Measurements from ENCODE around the gene PRPS1. TPM values are rescaled to one million over a fixed set of nuclear protein-coding genes. Genes with fewer than 3 reads are reported as not detected.
A peak's percentile ranks its signal among the peaks of the same experiment; 100 is the strongest.
"Not testable (repeated sequence)": the region's sequence is repeated elsewhere in the genome, so short reads cannot be mapped to it uniquely, and the experiment has no call there.

The PRPS1 gene
- polyA plus RNA-seq, 3 donors, result 44.9 to 51.2 (median 51.0) TPM

DNA sequence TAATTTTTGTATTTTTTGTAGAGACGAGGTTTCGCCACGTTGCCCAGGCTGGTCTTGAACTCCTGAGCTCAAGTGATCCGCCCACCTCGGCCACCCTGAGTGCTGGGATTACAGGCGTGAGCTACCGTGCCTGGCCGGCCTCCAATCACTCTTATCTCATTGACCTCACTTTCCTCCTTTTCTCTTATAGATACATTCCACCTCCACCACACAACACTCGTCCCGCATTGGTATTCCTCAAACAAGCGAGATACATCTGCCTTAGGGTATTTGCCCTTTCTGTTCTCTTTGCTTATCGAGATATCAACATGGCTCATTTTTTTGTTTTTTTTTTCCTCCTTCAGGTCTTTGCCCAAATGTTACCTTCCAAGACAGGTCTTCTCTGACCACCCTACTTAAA, 1.8 kb upstream of the PRPS1 start:
- DNase-seq, result no peak

DNA sequence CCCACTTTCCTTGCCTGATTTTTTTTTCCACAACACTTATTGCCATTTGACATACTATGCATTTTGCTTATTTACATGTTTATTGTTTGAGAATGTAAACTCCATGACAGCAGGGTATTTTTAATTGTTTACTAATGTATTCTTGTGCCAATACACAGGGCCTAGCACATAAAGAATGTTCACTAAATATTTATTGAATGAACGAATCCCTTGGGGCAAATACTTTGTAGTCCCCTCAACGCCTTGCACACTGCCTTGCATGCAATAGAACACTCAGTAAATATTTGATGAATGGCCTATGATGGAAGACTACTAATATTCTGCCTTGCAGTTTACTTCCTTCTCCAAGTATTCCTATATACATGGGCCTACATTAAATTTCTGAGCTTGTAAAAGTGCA, 1.4 kb upstream of the PRPS1 start:
- no peak for DNase-seq

DNA sequence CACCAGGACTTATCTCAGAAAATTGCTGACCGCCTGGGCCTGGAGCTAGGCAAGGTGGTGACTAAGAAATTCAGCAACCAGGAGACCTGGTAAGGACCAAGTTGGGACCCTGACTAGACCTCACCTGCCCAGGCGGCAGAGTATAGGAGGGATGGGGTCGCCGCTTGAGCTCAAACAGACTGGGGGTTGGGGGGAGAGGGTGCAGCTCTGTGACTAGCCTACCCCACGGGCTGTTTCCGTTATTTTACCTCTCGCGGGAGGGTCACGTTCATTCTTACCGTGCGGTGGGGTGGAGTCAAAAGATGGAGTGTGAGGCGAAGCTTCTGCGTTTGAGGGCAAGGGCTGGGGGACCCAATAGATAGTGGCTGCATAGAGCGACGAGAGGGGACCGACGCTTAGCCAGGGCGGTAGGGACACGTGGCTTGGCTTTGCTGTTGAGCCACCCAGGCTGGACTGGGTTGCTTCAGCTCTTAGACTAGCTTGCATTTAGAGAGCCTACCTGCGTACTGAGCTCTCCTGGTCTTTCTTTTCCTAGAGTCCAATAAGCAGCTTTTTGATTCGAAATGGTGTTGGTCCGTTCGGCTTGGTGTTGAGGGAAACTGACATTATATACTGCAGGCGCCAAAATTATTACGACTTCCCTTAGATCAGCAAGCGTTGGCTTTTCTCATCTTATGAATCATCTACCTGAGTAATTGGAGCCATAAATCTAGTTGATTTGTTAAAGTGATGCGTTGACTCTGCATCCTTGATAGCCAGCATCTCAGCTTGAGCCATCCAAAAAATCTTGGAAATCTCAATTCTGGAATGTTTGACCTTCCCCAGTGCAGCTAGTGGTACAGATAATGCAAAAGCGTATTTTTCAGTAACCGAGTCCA, 591 bp downstream of the PRPS1 start:
- no peak for DNase-seq

DNA sequence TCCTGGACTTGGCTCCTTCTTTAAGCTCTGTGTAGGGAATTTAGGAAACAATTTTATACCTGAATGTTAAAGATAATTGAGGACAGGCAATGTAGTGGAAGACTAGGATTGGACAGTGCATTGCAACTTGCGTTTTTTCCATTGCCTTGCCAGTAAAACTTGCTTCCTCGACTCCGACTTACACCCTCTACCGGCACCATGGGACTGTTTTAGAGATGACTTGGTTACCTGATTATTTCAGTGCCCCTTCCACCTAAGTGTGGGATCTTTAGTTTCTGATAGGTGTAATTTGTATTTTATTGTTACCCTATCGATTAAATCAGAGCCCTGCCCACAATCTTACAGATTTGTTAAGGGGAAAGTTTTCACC, 1.2 kb downstream of the PRPS1 start:
- DNase-seq, result no peak

DNA sequence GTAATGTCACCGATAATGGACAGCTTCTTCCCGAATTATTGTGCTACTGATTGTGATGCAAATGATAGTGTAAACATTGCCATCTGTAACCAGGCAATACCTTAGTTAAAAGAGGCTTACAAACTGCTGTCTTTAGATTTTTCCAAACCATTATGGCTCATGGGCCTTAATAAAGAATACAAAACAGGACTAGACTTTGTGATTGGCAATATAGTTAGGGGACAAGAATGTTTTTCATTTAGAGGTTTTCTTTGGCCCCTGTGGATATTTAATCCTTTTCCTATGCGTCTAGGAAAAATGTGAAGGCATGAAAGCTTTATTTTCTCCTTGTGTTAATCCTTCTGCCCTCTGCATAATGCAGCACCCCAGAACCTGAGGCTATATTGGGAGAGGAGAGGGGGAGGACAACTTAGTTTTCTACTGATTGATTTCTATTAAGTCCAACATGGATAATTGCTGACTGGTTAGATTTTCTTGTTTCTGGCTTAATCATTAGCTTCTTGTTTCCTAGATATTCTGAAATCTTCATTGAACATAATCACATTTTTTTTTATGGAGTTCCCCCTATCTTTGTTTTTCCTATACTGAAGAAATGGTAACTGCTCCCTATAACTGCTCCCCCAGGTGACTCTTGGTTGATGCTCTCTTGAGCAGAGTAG, 1.9 kb downstream of the PRPS1 start:
- DNase-seq, result no peak

DNA sequence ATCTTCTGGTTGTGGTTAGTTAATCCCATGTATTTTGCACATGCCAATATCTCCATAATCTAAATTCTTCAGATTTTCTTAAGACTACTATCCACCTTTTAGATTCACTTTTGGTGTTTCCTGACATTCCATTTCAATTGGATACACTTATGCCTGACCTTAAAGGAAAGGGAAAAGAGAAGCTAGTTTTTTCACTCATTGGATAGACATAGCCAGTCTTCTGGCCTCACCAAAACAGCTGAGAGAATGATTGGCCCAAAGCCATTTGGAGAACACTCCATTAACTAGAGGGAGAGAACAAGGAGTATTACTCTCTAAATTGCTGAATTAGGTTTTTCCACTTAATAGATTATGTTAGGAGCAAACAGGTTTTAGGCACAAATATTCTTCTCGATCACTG, 4.0 kb downstream of the PRPS1 start:
- DNase-seq, result no peak

DNA sequence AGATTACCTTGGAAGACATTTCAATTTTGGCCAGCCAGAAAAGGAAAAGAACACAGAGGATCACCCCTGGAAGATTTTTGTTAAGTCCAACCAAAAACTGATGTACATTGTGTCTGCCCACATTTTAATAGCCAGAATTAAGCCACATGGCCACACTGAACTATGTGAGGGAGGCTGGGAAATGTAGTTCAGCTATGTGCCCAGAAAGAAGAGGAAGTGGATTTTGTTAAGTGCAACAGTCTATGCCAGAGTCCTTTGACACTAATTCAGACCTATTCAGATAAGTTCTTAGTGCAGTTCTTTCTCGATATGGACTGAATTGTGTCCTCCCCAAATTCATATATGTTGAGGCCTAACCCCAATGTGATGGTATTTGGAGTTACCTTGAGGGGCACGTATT, 18.4 kb downstream of the PRPS1 start:
- DNase-seq, result no peak

DNA sequence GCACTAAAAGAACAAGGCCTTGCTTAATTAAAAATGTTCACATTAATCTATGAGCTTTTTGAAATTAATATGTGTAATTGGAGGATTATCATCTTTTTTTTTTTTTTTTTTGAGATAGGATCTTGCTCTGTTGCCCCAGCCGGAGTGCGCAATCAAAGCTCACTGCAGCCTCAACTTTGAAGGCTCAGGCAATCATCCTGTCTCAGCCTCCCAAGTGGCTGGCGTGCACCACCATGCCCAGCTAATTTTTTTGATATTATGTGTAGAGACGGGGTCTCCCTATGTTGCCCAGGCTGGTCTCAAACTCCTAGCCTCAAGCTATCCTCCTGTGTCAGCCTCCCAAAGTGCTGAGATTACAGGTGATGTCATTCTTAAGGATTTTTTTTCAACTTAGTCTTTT, 20.0 kb downstream of the PRPS1 start:
- no peak for DNase-seq

DNA sequence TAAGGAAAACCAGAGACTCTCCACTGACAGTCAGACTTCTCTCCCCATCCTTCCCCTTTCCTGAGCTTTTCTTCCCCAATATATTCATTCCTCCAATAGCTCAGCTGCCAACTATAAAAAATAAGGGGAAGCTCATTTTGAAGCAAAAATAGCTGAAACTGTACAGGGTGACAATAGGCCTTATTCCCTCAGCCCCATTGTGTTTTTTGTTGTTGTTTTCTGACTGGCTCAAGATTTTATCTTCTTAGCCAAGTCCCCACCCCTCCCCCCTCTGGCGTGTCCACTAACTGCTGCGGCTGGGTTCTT, 26.2 kb downstream of the PRPS1 start:
- DNase-seq, result no peak

DNA sequence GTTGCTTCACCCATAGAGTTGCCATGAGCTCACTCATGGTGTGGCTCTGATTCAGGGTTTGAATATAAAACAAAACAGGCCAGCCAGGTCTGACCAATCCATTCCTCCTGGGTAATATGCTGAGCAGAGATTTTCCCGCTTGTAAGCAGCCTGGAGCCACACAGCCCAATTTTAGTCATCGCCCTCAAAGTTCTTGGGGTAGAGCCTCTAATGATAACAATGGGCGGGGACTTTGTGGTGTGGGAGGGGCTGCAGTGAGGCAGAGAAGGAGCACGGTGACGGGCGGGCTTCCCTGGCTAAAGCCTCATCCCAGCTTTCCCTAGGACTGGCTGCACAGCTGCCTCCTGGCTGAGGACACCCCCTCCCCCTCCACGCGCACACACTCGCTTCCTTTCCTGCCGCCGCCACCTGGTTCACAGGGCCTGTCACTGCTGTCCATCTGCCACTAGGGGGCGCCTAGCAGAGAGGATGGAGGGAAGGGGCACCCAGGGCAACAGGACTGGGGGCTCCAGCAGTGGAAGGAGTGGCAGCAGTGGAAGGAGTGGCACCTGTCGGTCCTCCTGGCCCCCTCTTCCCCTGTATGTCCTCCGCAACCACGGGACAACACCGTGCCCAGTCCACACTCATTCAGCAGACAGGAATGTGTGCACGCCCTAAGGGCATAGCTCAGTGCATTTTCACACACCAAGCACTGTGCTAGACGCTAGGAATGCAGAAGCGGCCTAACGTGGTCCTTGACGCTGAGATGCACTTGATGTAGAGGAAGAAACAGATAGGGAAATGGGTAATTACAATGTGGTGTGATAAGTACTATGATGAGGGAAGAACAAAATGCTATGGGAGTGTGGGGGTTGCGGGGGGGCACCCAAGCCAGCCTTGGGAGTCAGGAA, 26.8 kb downstream of the PRPS1 start:
- peak; percentile 48 for DNase-seq

DNA sequence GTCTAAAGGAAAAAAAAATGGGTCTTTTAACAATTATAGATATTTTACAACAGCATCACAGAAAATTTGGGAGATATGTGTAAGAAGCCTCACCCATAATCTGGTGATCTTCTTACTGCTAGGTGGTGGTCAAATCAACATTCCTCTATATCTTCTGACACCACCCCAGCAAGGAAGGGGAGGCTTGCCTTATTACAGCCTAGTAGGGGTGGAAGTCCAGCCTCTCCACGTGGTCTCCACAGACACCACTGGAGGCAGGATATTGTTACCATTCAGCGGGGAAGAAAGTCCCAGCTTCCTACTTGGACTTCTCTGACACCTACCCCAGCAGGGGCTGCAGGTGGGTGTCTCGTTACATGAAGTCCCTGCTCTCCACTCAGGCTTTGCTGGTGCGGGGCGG, 28.7 kb downstream of the PRPS1 start:
- no peak for DNase-seq

DNA sequence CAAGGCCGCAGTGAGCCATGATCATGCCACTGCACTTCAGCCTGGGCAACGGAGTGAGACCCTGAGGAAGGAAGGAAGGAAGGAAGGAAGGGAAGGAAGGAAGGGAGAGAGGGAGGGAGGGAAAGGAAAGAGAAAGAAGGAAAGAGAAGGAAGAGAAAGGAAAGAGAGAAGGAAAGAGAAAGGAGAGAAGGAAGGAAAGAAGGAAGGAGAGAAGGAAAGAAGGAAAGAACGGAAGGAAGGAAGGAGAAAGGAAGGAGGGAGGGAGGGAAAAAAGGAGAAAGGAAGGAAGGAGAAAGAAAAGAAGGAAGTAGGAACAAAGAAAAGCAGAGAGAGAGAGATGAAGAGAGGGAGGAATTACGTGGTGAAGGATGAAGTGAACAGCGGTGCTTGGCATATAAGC, 30.4 kb downstream of the PRPS1 start:
- DNase-seq, result no peak

DNA sequence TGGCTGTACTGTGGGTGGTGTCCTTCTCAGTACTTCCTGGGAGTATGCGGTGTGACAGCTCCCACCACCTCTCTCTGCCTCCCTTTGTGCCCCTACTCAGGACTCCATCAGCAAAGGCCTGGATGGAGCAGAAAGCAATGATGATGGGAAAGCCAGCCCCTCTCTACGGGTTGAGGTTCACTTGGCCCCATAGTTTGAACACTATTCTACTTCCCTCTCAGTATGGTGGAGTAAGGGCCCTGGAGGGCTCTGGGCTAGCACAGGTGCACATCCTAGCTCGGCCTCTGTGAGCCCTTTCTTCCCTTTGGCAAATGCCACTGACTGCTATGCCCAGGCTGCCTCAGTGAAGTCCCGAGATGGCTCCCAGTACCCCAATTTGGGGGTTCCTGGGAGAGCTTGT, 31.0 kb downstream of the PRPS1 start:
- DNase-seq, result no peak

DNA sequence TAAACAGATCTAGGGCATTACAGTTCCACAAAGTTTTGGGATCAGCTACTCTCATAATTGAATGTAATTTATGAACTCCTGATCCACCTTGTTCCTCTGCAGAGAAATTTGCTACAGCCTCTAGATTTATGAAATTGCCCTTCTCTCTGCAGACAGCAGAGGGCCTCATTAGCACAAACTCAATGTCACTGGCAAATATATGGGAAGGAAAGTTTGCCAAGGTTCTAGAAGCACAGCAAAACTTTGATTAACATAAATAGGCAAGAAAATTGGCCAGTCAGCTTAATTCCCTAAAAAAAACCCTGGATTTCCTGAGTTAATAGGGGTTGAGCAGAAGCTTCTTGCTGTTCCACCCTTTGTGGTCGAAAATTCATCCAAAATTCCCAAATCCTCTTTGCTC, 31.5 kb downstream of the PRPS1 start:
- DNase-seq, result no peak

DNA sequence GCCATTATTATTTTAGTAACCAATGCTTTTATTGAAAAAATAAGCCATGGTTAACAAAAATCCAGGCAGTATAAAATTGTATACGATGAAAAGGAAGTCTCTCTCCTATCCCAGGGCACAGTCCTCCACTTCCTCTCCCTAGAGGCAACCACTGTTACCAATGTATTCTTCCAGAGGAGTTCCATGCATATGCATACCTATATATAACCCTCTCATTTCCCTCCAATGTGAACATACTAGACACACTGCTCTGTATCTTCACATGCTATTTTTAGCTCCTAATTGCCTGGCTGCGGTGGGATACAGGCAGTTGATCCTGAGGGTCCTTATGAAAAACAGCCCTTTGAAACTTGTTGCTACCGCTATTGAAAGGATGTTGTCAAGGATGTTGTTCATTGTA, 33.8 kb downstream of the PRPS1 start:
- DNase-seq, result no peak

DNA sequence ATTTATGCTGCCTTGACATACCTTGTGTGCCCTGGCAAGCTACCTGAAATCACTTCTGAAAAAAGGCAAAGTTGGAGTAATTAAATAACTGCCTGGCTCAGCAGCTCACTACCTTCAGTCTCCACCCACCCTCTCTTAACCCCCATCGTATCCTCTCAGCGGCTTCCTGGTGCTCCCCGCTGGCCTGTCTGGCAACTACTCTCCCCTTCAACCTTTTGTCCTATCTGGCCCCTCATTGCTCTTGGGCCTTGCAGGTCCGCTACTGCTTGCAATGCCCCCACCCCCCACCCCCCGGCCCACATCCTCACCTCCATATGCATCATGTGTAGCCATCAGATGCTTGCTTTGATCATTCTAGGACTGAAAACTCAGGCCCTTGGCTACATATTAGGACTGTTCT, 34.5 kb downstream of the PRPS1 start:
- no peak for DNase-seq

DNA sequence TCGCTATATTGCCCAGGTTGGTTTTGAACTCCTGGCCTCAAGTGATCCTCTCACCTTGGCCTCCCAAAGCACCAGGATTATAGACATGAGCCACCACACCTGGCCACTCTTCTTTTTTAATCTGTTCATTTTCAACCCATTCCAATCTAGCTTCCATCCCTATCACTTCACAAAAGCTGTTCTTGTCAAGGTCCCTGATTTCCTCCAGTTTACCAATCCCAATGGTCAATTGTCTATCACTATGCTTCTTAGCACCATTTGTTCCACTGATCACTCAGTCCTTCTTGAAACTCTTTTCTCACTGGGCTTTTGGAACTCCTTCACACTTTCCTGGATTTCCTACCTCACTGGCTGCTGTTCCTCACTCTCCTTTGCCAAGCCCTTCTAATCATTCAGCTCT, 38.6 kb downstream of the PRPS1 start:
- no peak for DNase-seq

DNA sequence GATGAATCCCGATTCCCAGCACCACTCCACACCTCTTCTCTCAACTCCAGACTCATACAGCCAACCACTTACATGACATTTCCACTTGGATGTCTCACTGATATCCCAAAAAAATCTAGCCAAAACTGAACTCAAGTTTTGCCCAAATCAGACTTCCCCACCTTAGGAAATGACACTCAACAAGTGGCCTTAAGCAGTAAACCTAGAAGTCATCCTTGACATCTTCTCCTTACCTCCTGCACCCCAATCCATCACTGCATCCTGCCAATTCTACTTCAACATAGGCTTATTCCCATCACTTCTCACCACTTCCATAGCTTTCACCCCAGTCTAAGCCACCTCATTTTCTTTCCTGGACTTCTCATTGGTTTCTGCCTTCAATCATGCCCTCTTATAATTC, 39.1 kb downstream of the PRPS1 start:
- DNase-seq, result no peak

DNA sequence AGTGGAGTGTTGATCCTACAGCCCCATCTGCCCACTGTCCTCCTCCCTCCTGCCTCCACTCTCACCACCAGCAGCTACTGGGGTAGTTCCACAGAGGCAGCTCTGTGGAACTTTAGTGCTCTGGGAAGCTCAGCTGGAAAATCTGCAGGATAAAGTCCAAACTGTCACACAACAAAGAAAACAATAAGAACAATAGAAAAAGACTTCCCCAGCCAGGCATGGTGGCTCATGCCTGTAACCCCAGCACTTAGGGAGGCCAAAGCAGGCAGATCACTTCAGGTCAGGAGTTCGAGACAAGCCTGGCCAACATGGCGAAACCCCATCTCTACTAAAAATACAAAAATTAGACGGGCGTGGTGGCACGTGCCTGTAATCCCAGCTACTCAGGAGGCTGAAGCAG, 40.4 kb downstream of the PRPS1 start:
- not testable (repeated sequence) for DNase-seq

DNA sequence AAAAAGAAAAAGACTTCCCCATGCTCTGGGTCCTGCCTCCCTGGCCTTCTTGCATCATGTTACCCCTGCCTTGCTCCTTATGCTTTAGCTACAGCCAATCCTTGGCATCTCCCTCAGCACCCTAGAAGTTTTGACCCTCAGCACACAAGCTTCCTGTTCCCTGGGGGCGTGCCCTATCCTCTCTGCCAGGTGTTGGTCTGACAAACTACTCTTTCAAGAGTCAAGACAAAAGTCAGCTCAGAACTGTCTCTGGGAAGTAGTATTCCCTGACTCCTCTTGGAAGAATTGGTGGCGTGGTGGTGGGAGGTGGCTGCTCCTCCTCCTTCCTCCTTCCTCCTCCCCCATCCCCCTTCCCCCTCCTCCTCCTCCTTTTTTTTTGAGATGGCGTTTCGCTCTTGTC, 41.0 kb downstream of the PRPS1 start:
- no peak for DNase-seq

DNA sequence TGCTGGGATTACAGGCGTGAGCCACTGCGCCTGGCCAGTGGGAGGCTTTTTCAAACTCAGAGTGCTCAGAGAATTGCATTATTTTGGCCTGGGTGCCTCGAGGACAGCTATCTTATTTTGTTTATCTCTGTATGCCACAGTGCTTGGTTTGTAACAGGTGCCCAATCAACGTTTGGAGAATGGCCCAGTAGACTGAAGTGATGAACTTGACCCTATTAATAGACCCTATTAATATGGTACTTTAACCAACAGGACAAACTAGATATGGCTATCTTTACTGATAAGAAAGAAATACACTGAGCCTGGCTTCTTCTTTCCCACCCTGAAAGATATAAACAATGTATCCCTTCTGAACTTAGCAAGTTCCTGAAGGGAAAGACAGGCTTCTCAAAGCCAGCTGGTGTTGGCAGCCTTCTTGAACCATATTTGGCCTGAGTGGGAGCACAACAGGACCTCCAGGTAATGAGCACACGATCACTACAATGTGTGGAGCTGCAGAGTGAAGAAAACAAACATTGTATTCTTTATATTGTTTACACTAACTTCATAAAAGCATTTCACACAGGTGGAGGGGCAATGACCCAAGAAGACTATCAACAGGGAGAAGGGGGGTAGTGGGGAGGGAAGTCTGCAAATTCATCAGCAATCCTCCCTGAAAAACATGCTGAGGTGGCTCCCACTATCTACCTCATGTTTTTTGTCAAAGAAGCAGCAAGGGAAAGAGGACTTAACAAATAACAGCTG, 41.7 kb downstream of the PRPS1 start:
- DNase-seq, result no peak

DNA sequence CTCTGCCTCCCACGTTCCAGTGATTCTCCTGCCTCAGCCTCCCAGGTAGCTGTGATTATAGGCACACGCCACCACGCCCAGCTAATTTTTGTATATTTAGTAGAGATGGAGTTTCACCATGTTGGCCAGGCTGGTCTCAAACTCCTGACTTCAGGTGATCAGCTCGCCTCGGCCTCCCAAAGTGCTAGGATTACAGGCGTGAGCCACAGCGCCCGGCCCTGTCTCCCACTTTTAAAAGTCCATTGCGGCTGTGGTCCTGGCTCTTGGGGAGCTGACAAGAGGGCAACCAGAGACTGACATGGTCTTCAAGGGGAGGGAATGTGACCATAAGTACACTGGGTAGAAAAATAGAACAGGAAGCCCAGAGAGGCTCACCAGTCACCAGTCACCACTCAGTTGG, 42.9 kb downstream of the PRPS1 start:
- DNase-seq, result not testable (repeated sequence)
